ENCODE results near the gene LYL1.

LYL1 gene

GRCh38 chr19:13053761-13054625 lies 48.7 kb downstream of the LYL1 start:
- DNase-seq: no peak

- no peak for DNase-seq
Observed at GRCh38 chr19:13053238-13053637, 49.4 kb downstream of the LYL1 start.

GRCh38 chr19:13052447-13053175 lies 50.0 kb downstream of the LYL1 start:
- DNase-seq: no peak

- peak; percentile 30 for DNase-seq
Observed at GRCh38 chr19:13051557-13052165, 51.0 kb downstream of the LYL1 start.

- DNase-seq: no peak
Observed at GRCh38 chr19:13050274-13050673, 52.4 kb downstream of the LYL1 start.

All from NCI-H1436 treated with DMSO at 0.1 percent for 48 hours (cell line).